Esophagus muscularis mucosa (tissue), 4 donors: Measurements from ENCODE around the gene PDE4D.
"Not testable (repeated sequence)": the region's sequence is repeated elsewhere in the genome, so short reads cannot be mapped to it uniquely, and the experiment has no call there.

Source experiments
- EP300 ChIP-seq: sonication (generic); formaldehyde crosslinking; IDR thresholded peaks from one replicate; pipeline ENCODE4 v1.6.1; 2017; ENCODE audit warnings: antibody characterized with exemption
- POLR2AphosphoS5 ChIP-seq, 2 donors: sonication (generic); formaldehyde crosslinking; IDR thresholded peaks; one replicate each; pipeline ENCODE4 v1.6.1; 2017; ENCODE audit warnings: antibody characterized with exemption in 2 of 2
- TF ChIP-seq, protein P1 (sequence below), 3 experiments: fragments of 200-600 bp in 2 of 3; fragments of 450-650 bp in 1 of 3; sonication (generic) in 2 of 3; IDR thresholded peaks; one replicate each; pipeline ENCODE4 v1.5.1; 2017 to 2019; ENCODE audit warnings: antibody characterized with exemption in 3 of 3, mild to moderate bottlenecking in 2 of 3, moderate library complexity in 1 of 3

DNA sequence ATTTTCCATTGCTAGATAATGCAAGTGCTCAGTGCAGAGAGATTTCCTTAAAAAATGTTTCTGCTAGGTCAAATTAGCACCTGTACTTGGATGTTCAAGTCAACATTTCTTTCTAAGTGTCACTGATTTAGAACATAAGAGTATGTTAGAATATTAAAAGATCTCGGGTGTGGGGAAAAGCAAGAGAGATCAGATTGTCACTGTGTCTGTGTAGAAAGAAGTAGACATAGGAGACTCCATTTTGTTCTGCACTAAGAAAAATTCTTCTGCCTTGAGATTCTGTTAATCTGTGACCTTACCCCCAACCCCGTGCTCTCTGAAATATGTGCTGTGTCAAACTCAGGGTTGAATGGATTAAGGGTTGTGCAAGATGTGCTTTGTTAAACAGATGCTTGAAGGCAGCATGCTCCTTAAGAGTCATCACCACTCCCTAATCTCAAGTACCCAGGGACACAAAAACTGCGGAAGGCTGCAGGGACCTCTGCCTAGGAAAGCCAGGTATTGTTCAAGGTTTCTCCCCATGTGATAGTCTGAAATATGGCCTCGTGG lies 429.8 kb downstream of the PDE4D start:
- not testable (repeated sequence) for TF ChIP-seq EP300; POLR2AphosphoS5 (IDR thresholded peaks at IDR 0.05)
- TF ChIP-seq, protein P1, sequence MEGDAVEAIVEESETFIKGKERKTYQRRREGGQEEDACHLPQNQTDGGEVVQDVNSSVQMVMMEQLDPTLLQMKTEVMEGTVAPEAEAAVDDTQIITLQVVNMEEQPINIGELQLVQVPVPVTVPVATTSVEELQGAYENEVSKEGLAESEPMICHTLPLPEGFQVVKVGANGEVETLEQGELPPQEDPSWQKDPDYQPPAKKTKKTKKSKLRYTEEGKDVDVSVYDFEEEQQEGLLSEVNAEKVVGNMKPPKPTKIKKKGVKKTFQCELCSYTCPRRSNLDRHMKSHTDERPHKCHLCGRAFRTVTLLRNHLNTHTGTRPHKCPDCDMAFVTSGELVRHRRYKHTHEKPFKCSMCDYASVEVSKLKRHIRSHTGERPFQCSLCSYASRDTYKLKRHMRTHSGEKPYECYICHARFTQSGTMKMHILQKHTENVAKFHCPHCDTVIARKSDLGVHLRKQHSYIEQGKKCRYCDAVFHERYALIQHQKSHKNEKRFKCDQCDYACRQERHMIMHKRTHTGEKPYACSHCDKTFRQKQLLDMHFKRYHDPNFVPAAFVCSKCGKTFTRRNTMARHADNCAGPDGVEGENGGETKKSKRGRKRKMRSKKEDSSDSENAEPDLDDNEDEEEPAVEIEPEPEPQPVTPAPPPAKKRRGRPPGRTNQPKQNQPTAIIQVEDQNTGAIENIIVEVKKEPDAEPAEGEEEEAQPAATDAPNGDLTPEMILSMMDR (IDR thresholded peaks at IDR 0.05), result not testable (repeated sequence)
